H1 (cell line): ENCODE measurements around the gene GPC3. TPM values are rescaled to one million over a fixed set of nuclear protein-coding genes. Genes with fewer than 3 reads are reported as not detected.

Source experiments
- CTCF ChIA-PET: fragments of 300-600 bp; sonication (Branson Sonifier 250); formaldehyde crosslinking; loops from one replicate; lab custom pipeline; 2021; ENCODE audit not compliant: partially characterized antibody; lab: Charles Lee
- POLR2A ChIA-PET: fragments of 300-600 bp; sonication (Branson Sonifier 250); formaldehyde crosslinking; loops from one replicate; lab custom pipeline; 2021; ENCODE audit warnings: inconsistent platforms; ENCODE audit not compliant: partially characterized antibody; lab: Charles Lee
- DNase-seq, 2 experiments: peaks; one replicate each; pipeline versions ENCODE4 v3.0.0 to v3.0.0-alpha.2; 2010 to 2022; ENCODE audit warnings: low spot score in 2 of 2, low read depth in 1 of 2, mixed read lengths in 1 of 2
- FAIRE-seq: peaks from 2 replicates; lab custom pipeline; 2011; peaks lifted over from hg19 to GRCh38; lab: Jason Lieb, UNC
- H2AFZ ChIP-seq: 2 replicates; pipeline ENCODE4 v1.8.1; 2012; ENCODE audit warnings: low read length, inconsistent platforms
- H2AK5ac ChIP-seq: 2 replicates; pipeline ENCODE4 v1.6.1; 2013; ENCODE audit warnings: low read depth, low read length
- H2BK120ac ChIP-seq: replicated peaks from 2 replicates; pipeline ENCODE3; 2013; ENCODE audit warnings: low read depth, low read length, inconsistent platforms
- H2BK12ac ChIP-seq: 2 replicates; pipeline ENCODE4 v1.6.1; 2013; ENCODE audit warnings: low read depth, low read length
- H2BK15ac ChIP-seq: 2 replicates; pipeline ENCODE4 v1.6.1; 2013; ENCODE audit warnings: low read length
- H2BK20ac ChIP-seq: 2 replicates; pipeline ENCODE4 v1.6.1; 2013; ENCODE audit warnings: low read length
- H2BK5ac ChIP-seq: 2 replicates; pipeline ENCODE4 v1.6.1; 2013; ENCODE audit warnings: low read depth, low read length
- H3K14ac ChIP-seq: 2 replicates; pipeline ENCODE4 v1.6.1; 2013; ENCODE audit warnings: inconsistent platforms; ENCODE audit not compliant: insufficient read length
- H3K18ac ChIP-seq: 2 replicates; pipeline ENCODE4 v1.6.1; 2013; ENCODE audit warnings: low read length; ENCODE audit errors: extremely low read depth
- H3K23ac ChIP-seq: 2 replicates; pipeline ENCODE4 v1.6.1; 2013; ENCODE audit warnings: inconsistent platforms; ENCODE audit not compliant: insufficient read length
- H3K23me2 ChIP-seq: 2 replicates; pipeline ENCODE4 v1.6.1; 2013; ENCODE audit warnings: low read depth, low read length
- H3K27ac ChIP-seq: 2 replicates; pipeline ENCODE4 v1.6.1; 2011; ENCODE audit warnings: low read depth, low read length, inconsistent platforms
- H3K27me3 ChIP-seq, 4 experiments: replicated peaks in 1 of 4; 1 replicate in 1 of 4; 2 replicates in 3 of 4; pipeline versions ENCODE4 v1.6.1 to v1.8.1; 2011 to 2013; ENCODE audit warnings: low read length in 3 of 4, mild to moderate bottlenecking in 3 of 4, inconsistent platforms in 2 of 4, mixed read lengths in 2 of 4, moderate library complexity in 1 of 4; ENCODE audit not compliant: control insufficient read depth in 3 of 4, insufficient read depth in 3 of 4; ENCODE audit errors: extremely low read depth in 1 of 4
- H3K36me3 ChIP-seq, 4 experiments: 2 replicates each; pipeline versions ENCODE4 v1.6.1 to v1.8.1; 2011 to 2013; ENCODE audit warnings: mild to moderate bottlenecking in 4 of 4, low read length in 3 of 4, moderate library complexity in 2 of 4, control low read depth in 1 of 4, inconsistent platforms in 1 of 4; ENCODE audit not compliant: insufficient read depth in 4 of 4, control insufficient read depth in 2 of 4
- H3K4ac ChIP-seq: replicated peaks from 2 replicates; pipeline ENCODE3; 2013; ENCODE audit warnings: low read length, low read depth, mixed read lengths, inconsistent platforms; ENCODE audit not compliant: insufficient read length
- H3K4me1 ChIP-seq, 4 experiments: replicated peaks in 1 of 4; 1 replicate in 1 of 4; 2 replicates in 3 of 4; pipeline versions ENCODE4 v1.6.1 to v1.8.1; 2011 to 2013; ENCODE audit warnings: low read length in 3 of 4, inconsistent platforms in 2 of 4, mixed read lengths in 1 of 4; ENCODE audit not compliant: insufficient read depth in 4 of 4, control insufficient read depth in 3 of 4
- H3K4me2 ChIP-seq, 2 experiments: 2 replicates each; pipeline versions ENCODE4 v1.6.1 to v1.8.1; 2011 to 2013; ENCODE audit warnings: low read depth in 2 of 2, low read length in 2 of 2, control low read depth in 1 of 2, inconsistent platforms in 1 of 2, mild to moderate bottlenecking in 1 of 2; ENCODE audit not compliant: insufficient read depth in 1 of 2
- H3K4me3 ChIP-seq, 4 experiments: fragments of 200-600, 300-600 bp in 1 of 4; sonication (generic), shearing (Covaris generic), sonication (Bioruptor Twin) in 1 of 4; 2 replicates each; pipeline versions ENCODE4 v1.5.1 to v1.8.1; 2011 to 2016; ENCODE audit warnings: low read length in 4 of 4, low read depth in 3 of 4, control low read depth in 2 of 4, inconsistent platforms in 2 of 4, mild to moderate bottlenecking in 2 of 4, mixed read lengths in 1 of 4, moderate library complexity in 1 of 4; ENCODE audit not compliant: insufficient read depth in 2 of 4; ENCODE audit errors: extremely low read depth in 1 of 4
- H3K56ac ChIP-seq: replicated peaks from 2 replicates; pipeline ENCODE3; 2013; ENCODE audit warnings: low read depth, mild to moderate bottlenecking, mixed read lengths, low read length, inconsistent platforms; ENCODE audit not compliant: insufficient read length
- H3K79me1 ChIP-seq: 2 replicates; pipeline ENCODE4 v1.6.1; 2013; ENCODE audit warnings: low read depth, low read length, control low read depth
- H3K79me2 ChIP-seq, 2 experiments: 2 replicates each; pipeline versions ENCODE4 v1.6.1 to v1.8.1; 2012 to 2013; ENCODE audit warnings: low read length in 2 of 2, mild to moderate bottlenecking in 2 of 2, inconsistent platforms in 1 of 2; ENCODE audit not compliant: insufficient read depth in 2 of 2, control insufficient read depth in 1 of 2
- H3K9ac ChIP-seq, 4 experiments: replicated peaks in 1 of 4; 1 replicate in 1 of 4; 2 replicates in 3 of 4; pipeline versions ENCODE4 v1.6.1 to v1.8.1; 2011 to 2013; ENCODE audit warnings: low read depth in 3 of 4, low read length in 3 of 4, control low read depth in 2 of 4, mild to moderate bottlenecking in 2 of 4, moderate library complexity in 2 of 4, inconsistent platforms in 1 of 4; ENCODE audit errors: extremely low read depth in 1 of 4
- H3K9me3 ChIP-seq, 2 experiments: 2 replicates each; pipeline versions ENCODE4 v1.6.1 to v1.8.1; 2012 to 2013; ENCODE audit warnings: mild to moderate bottlenecking in 2 of 2, moderate library complexity in 2 of 2, control low read depth in 1 of 2, inconsistent platforms in 1 of 2, low read depth in 1 of 2, low read length in 1 of 2, mixed read lengths in 1 of 2; ENCODE audit not compliant: insufficient read depth in 2 of 2
- H4K20me1 ChIP-seq, 2 experiments: replicated peaks in 1 of 2; 2 replicates each; pipeline versions ENCODE3 to v1.8.1; 2011 to 2013; ENCODE audit warnings: inconsistent platforms in 2 of 2, low read length in 2 of 2, mild to moderate bottlenecking in 1 of 2; ENCODE audit not compliant: insufficient read depth in 2 of 2, control insufficient read depth in 1 of 2
- H4K5ac ChIP-seq: 2 replicates; pipeline ENCODE4 v1.6.1; 2013; ENCODE audit warnings: low read length, low read depth, mixed read lengths, inconsistent platforms; ENCODE audit not compliant: insufficient read length
- H4K8ac ChIP-seq: 2 replicates; pipeline ENCODE4 v1.8.0; 2013; ENCODE audit warnings: mild to moderate bottlenecking, moderate library complexity, low read length, inconsistent platforms; ENCODE audit not compliant: insufficient read depth; ENCODE audit errors: extremely low read depth
- H4K91ac ChIP-seq: replicated peaks from 2 replicates; pipeline ENCODE3; 2013; ENCODE audit warnings: low read length, mixed read lengths, inconsistent platforms; ENCODE audit not compliant: insufficient read length
- BRCA1 ChIP-seq: IDR thresholded peaks from 2 replicates; pipeline ENCODE4 v1.6.1; 2012; ENCODE audit warnings: low read depth, low read length, improper control_type of control experiment
- CBX5 ChIP-seq: fragments of 300-800, 300-1000 bp; sonication (generic); IDR thresholded peaks from 2 replicates; pipeline ENCODE4 v1.7.1; 2016; ENCODE audit warnings: antibody characterized with exemption, low read length, low read depth
- EGR1 ChIP-seq: IDR thresholded peaks from 2 replicates; pipeline ENCODE4 v1.6.1; 2011; ENCODE audit warnings: low read depth, low read length, borderline replicate concordance
- EZH2 ChIP-seq: fragments of 200-600 bp; sonication (generic); IDR thresholded peaks from 2 replicates; pipeline ENCODE4 v1.7.1; 2012; ENCODE audit warnings: low read depth, mild to moderate bottlenecking, moderate library complexity, low read length, inconsistent platforms; ENCODE audit not compliant: severe bottlenecking
- RFX5 ChIP-seq: IDR thresholded peaks from 2 replicates; pipeline ENCODE4 v1.6.1; 2011; ENCODE audit warnings: low read depth, low read length, improper control_type of control experiment, borderline replicate concordance
- WGBS, 2 experiments: shearing (Covaris generic) in 1 of 2; methylation state at CpG; one replicate each; pipeline versions ENCODE4 v1.1.6 to v1.1.7; 2013 to 2015; ENCODE audit warnings: low lambda C conversion rate in 2 of 2, mixed read lengths in 2 of 2, inconsistent platforms in 1 of 2, low coverage in 1 of 2, missing lambda C conversion rate in 1 of 2; ENCODE audit not compliant: insufficient replicate concordance in 2 of 2, insufficient coverage in 1 of 2, insufficient read length in 1 of 2; ENCODE audit errors: extremely low coverage in 1 of 2, missing lambda C conversion rate in 1 of 2; 5-methylcytosine and 5-hydroxymethylcytosine counted together
- polyA plus RNA-seq, 7 experiments: library from polyadenylated mRNA; depleted of rRNA in 3 of 7; stranded (reverse) in 5 of 7; unstranded in 2 of 7; fragments of >200 nt in 5 of 7; fragments of 200-250 nt in 2 of 7; gene quantifications; 1 replicate in 5 of 7; 2 replicates in 1 of 7; 4 replicates in 1 of 7; pipeline versions ENCODE4 v1.2.1 to v1.2.3, GENCODE V29; 2011 to 2013; ENCODE audit warnings: missing spikeins in 2 of 7, mixed read lengths in 2 of 7
- total RNA-seq: library from RNA; stranded (reverse); fragmentation: NEBNext Ultra II Directional; extraction: Animal tissue kit (Norgen Biotek cat#: 25700); gene quantifications from 2 replicates; pipeline ENCODE4 v1.2.1, GENCODE V29; 2021

The GPC3 gene
- total and polyA plus RNA-seq, 2 of the 8 experiments (the other 6 are each of a cell fraction or from before 2014, with no cell fraction given), result 64.8 to 71.9 TPM

DNA sequence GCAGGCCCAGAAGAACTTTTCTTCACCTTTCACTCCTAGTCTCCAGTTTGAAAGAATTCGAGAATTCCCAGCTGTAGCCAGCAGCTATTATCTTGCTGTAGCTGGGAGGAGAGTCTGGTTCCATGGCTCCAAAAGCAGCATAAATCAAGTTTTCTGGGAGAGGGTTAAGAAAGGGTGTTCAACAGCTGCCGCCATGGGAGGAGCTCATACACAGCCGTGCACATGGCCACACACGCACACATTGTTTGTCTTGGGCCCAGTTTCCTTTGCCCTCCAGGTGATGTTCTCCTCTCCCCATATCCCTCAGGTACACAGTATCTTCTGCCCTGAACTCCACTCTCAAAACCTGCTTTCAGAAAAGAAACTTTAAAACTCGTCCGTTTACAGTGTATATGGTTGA, 4.1 kb upstream of the GPC3 start:
- no peak overlapping the region for H2BK5ac ChIP-seq
- no peak overlapping the region for H3K18ac ChIP-seq
- H3K36me3 ChIP-seq, result no peaks in the 10 kb centered on the region
- WGBS, 2 experiments, result 77% methylated on average over 4 of the region's 6 CpGs; no CpG with 5 or more reads in 1 of the 2 experiments
- no peak overlapping the region for H3K4me2 ChIP-seq
- peaks cover 8% of the 10 kb centered on the region; the same call in 1 of the 2 replicates for H3K23me2 ChIP-seq
- no peak overlapping the region for H2BK12ac ChIP-seq
- DNase-seq (no peak), FAIRE-seq (no peak)
- no peak overlapping the region for H3K56ac ChIP-seq
- H2BK20ac ChIP-seq, result no peak overlapping the region
- no peak overlapping the region for H4K91ac ChIP-seq
- no peak overlapping the region for H4K8ac ChIP-seq
- H3K27ac ChIP-seq, result no peak overlapping the region
- CTCF ChIA-PET, result interaction anchor here (1.3 kb wide), 1 partner anchor 37 kb away, joined by 3 read pairs; no protein-coding TSS in a partner anchor
- no peak overlapping the region for H3K9ac ChIP-seq
- no peak overlapping the region for H3K23ac ChIP-seq
- H3K9me3 ChIP-seq, result no peaks in the 10 kb centered on the region
- H4K5ac ChIP-seq, result no peak overlapping the region
- peaks cover 0 to 6% (median 3%) of the 10 kb centered on the region in 4 experiments; a peak in 5 of 7 replicates for H3K4me1 ChIP-seq
- no peak overlapping the region for H2AK5ac ChIP-seq
- peaks cover 0 to 3% (median 0%) of the 10 kb centered on the region in 4 experiments; a peak in 2 of 7 replicates for H3K27me3 ChIP-seq
- no peak overlapping the region for H2AFZ ChIP-seq
- H2BK120ac ChIP-seq, result no peak overlapping the region
- no peaks in the 10 kb centered on the region for H3K79me2 ChIP-seq
- no peaks in the 10 kb centered on the region for H3K79me1 ChIP-seq
- no peak overlapping the region for H3K14ac ChIP-seq
- no peak overlapping the region for H2BK15ac ChIP-seq
- no peak overlapping the region for H3K4ac ChIP-seq
- H4K20me1 ChIP-seq, result no peaks in the 10 kb centered on the region
- POLR2A ChIA-PET, result no interaction called here
- no peak overlapping the region for H3K4me3 ChIP-seq
- TF ChIP-seq CBX5, result no peak
- TF ChIP-seq EGR1, result no peak
- no peak for TF ChIP-seq BRCA1
- no peak for TF ChIP-seq EZH2
- TF ChIP-seq RFX5, result no peak
